A549 (cell line): ENCODE results near the gene PSEN2.

Source experiments
- HOXA7 ChIP-seq: fragments of 250-450 bp; sonication (Bioruptor Pico); IDR thresholded peaks from 2 replicates; pipeline ENCODE4 v1.5.0; 2020; ENCODE audit warnings: mild to moderate bottlenecking, moderate library complexity
- KDM1A ChIP-seq: fragments of 200-600 bp; sonication (generic); IDR thresholded peaks from 2 replicates; pipeline ENCODE4 v1.6.1; 2016; ENCODE audit warnings: low read depth, mild to moderate bottlenecking
- MAFK ChIP-seq: fragments of 450-650 bp; IDR thresholded peaks from 2 replicates; pipeline ENCODE4 v1.6.1; 2014; ENCODE audit not compliant: partially characterized antibody
- MAZ ChIP-seq: fragments of 150-350 bp; IDR thresholded peaks from 2 replicates; pipeline ENCODE4 v1.6.1; 2014; ENCODE audit warnings: antibody characterized with exemption, low read depth, low read length, borderline replicate concordance
- MYC ChIP-seq: IDR thresholded peaks from 2 replicates; pipeline ENCODE4 v1.6.1; 2012; ENCODE audit warnings: mild to moderate bottlenecking, inconsistent platforms, low read length, improper control_type of control experiment, borderline replicate concordance
- NFE2L2 ChIP-seq: fragments of 150-350 bp; conservative IDR thresholded peaks from 2 replicates; pipeline ENCODE4 v1.6.1; 2014; ENCODE audit warnings: low read length
- PHF8 ChIP-seq: fragments of 200-600 bp; sonication (generic); IDR thresholded peaks from 2 replicates; pipeline ENCODE4 v1.6.1; 2016; ENCODE audit warnings: low read depth, mild to moderate bottlenecking, antibody characterized with exemption, moderate library complexity, borderline replicate concordance
- POLR2A ChIP-seq: IDR thresholded peaks from 2 replicates; pipeline ENCODE4 v1.6.1; 2012; ENCODE audit warnings: mild to moderate bottlenecking, low read length
- TF ChIP-seq, protein P1 (sequence below): fragments of >200 bp; sonication (Bioruptor Twin); formaldehyde crosslinking; IDR thresholded peaks from 3 replicates; pipeline ENCODE4 v1.5.1; 2016
- TF ChIP-seq, protein P2 (sequence below): fragments of 150-350 bp; IDR thresholded peaks from 2 replicates; pipeline ENCODE4 v1.6.1; 2014; ENCODE audit warnings: low read depth, mild to moderate bottlenecking, low read length
- TF ChIP-seq, protein P3 (sequence below): fragments of >200 bp; sonication (Bioruptor Twin); formaldehyde crosslinking; IDR thresholded peaks from 3 replicates; pipeline ENCODE4 v1.6.1; 2016
- TF ChIP-seq, protein P4 (sequence below): fragments of 200-600 bp; sonication (generic); IDR thresholded peaks from 2 replicates; pipeline ENCODE4 v1.6.1; 2016; ENCODE audit warnings: antibody characterized with exemption, mild to moderate bottlenecking, moderate library complexity

- TF ChIP-seq, protein P1, sequence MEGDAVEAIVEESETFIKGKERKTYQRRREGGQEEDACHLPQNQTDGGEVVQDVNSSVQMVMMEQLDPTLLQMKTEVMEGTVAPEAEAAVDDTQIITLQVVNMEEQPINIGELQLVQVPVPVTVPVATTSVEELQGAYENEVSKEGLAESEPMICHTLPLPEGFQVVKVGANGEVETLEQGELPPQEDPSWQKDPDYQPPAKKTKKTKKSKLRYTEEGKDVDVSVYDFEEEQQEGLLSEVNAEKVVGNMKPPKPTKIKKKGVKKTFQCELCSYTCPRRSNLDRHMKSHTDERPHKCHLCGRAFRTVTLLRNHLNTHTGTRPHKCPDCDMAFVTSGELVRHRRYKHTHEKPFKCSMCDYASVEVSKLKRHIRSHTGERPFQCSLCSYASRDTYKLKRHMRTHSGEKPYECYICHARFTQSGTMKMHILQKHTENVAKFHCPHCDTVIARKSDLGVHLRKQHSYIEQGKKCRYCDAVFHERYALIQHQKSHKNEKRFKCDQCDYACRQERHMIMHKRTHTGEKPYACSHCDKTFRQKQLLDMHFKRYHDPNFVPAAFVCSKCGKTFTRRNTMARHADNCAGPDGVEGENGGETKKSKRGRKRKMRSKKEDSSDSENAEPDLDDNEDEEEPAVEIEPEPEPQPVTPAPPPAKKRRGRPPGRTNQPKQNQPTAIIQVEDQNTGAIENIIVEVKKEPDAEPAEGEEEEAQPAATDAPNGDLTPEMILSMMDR, result no peak
- TF ChIP-seq, protein P2, sequence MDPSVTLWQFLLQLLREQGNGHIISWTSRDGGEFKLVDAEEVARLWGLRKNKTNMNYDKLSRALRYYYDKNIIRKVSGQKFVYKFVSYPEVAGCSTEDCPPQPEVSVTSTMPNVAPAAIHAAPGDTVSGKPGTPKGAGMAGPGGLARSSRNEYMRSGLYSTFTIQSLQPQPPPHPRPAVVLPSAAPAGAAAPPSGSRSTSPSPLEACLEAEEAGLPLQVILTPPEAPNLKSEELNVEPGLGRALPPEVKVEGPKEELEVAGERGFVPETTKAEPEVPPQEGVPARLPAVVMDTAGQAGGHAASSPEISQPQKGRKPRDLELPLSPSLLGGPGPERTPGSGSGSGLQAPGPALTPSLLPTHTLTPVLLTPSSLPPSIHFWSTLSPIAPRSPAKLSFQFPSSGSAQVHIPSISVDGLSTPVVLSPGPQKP, result no peak
- TF ChIP-seq, protein P3, sequence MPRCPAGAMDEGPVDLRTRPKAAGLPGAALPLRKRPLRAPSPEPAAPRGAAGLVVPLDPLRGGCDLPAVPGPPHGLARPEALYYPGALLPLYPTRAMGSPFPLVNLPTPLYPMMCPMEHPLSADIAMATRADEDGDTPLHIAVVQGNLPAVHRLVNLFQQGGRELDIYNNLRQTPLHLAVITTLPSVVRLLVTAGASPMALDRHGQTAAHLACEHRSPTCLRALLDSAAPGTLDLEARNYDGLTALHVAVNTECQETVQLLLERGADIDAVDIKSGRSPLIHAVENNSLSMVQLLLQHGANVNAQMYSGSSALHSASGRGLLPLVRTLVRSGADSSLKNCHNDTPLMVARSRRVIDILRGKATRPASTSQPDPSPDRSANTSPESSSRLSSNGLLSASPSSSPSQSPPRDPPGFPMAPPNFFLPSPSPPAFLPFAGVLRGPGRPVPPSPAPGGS, result no peak
- TF ChIP-seq POLR2A (no peak), MAZ (no peak), NFE2L2 (no peak), HOXA7 (CRISPR knock-in tag) (no peak), PHF8 (no peak), MAFK (no peak), KDM1A (no peak), MYC (no peak)
- TF ChIP-seq, protein P4, sequence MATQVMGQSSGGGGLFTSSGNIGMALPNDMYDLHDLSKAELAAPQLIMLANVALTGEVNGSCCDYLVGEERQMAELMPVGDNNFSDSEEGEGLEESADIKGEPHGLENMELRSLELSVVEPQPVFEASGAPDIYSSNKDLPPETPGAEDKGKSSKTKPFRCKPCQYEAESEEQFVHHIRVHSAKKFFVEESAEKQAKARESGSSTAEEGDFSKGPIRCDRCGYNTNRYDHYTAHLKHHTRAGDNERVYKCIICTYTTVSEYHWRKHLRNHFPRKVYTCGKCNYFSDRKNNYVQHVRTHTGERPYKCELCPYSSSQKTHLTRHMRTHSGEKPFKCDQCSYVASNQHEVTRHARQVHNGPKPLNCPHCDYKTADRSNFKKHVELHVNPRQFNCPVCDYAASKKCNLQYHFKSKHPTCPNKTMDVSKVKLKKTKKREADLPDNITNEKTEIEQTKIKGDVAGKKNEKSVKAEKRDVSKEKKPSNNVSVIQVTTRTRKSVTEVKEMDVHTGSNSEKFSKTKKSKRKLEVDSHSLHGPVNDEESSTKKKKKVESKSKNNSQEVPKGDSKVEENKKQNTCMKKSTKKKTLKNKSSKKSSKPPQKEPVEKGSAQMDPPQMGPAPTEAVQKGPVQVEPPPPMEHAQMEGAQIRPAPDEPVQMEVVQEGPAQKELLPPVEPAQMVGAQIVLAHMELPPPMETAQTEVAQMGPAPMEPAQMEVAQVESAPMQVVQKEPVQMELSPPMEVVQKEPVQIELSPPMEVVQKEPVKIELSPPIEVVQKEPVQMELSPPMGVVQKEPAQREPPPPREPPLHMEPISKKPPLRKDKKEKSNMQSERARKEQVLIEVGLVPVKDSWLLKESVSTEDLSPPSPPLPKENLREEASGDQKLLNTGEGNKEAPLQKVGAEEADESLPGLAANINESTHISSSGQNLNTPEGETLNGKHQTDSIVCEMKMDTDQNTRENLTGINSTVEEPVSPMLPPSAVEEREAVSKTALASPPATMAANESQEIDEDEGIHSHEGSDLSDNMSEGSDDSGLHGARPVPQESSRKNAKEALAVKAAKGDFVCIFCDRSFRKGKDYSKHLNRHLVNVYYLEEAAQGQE, result no peak
Measured at GRCh38 chr1:226821719-226822085, 48.7 kb upstream of the PSEN2 start.
